GM23338 (cell line): Measurements from ENCODE around the gene SLC4A9. TPM values are rescaled to one million over a fixed set of nuclear protein-coding genes. Genes with fewer than 3 reads are reported as not detected.

ENCODE experiments used
- ATAC-seq: fragments of 200-7000 bp; cut with Tn5 transposase; 3 replicates; pipeline ENCODE4 v1.9.1; 2020
- DNase-seq: peaks from one replicate; pipeline ENCODE4 v3.0.0-alpha.2; 2015; ENCODE audit warnings: low spot score
- H2AFZ ChIP-seq: fragments of 200-600 bp; sonication (generic); 2 replicates; pipeline ENCODE4 v1.8.0; 2016; ENCODE audit warnings: antibody characterized with exemption, mild to moderate bottlenecking, moderate library complexity
- H3F3A ChIP-seq: fragments of 200-600 bp; sonication (generic); replicated peaks from 2 replicates; pipeline ENCODE4 v1.8.0; 2017; ENCODE audit warnings: antibody characterized with exemption, mixed run types, low read depth
- H3K27ac ChIP-seq: fragments of 200-600 bp; sonication (generic); 2 replicates; pipeline ENCODE4 v1.6.1; 2016; ENCODE audit warnings: low read depth
- H3K27me3 ChIP-seq: fragments of 200-600 bp; sonication (generic); 2 replicates; pipeline ENCODE4 v1.8.0; 2016; ENCODE audit warnings: mild to moderate bottlenecking, mixed run types, moderate library complexity; ENCODE audit not compliant: insufficient read depth
- H3K36me3 ChIP-seq: fragments of 200-600 bp; sonication (generic); 2 replicates; pipeline ENCODE4 v1.8.0; 2016; ENCODE audit warnings: mild to moderate bottlenecking; ENCODE audit not compliant: insufficient read depth
- H3K4me1 ChIP-seq: fragments of 200-600 bp; sonication (generic); 2 replicates; pipeline ENCODE4 v1.8.0; 2016; ENCODE audit warnings: mild to moderate bottlenecking, moderate library complexity; ENCODE audit not compliant: insufficient read depth
- H3K4me2 ChIP-seq: fragments of 200-600 bp; sonication (generic); 2 replicates; pipeline ENCODE4 v1.7.1; 2017; ENCODE audit warnings: mixed run types
- H3K4me3 ChIP-seq: fragments of 200-600 bp; sonication (generic); 2 replicates; pipeline ENCODE4 v1.6.1; 2016; ENCODE audit warnings: mixed run types
- H3K79me2 ChIP-seq: fragments of 200-600 bp; sonication (generic); replicated peaks from 2 replicates; pipeline ENCODE4 v1.8.0; 2017; ENCODE audit warnings: mild to moderate bottlenecking; ENCODE audit not compliant: insufficient read depth
- H3K9me2 ChIP-seq: fragments of 200-600 bp; sonication (generic); 2 replicates; pipeline ENCODE4 v1.8.0; 2017; ENCODE audit not compliant: insufficient read depth
- H4K20me1 ChIP-seq: fragments of 200-600 bp; sonication (generic); replicated peaks from 2 replicates; pipeline ENCODE4 v1.8.0; 2017; ENCODE audit warnings: mild to moderate bottlenecking; ENCODE audit not compliant: insufficient read depth
- H3K27ac Mint-ChIP-seq: 2 replicates; pipeline ENCODE4 v1.8.0; 2020; ENCODE audit warnings: inconsistent platforms, mild to moderate bottlenecking, moderate library complexity, mixed read lengths
- H3K27me3 Mint-ChIP-seq: 3 replicates; pipeline ENCODE4 v1.8.0; 2022; ENCODE audit warnings: low read depth, mild to moderate bottlenecking, moderate library complexity, mixed read lengths, inconsistent platforms; ENCODE audit not compliant: insufficient read depth, poor library complexity
- H3K36me3 Mint-ChIP-seq: 3 replicates; pipeline ENCODE4 v1.8.0; 2021; ENCODE audit warnings: low read depth, mild to moderate bottlenecking, inconsistent platforms, moderate library complexity, mixed read lengths
- H3K4me1 Mint-ChIP-seq: 3 replicates; pipeline ENCODE4 v1.8.0; 2020; ENCODE audit warnings: mild to moderate bottlenecking, inconsistent platforms, mixed read lengths
- H3K4me3 Mint-ChIP-seq: 3 replicates; pipeline ENCODE4 v1.8.0; 2021; ENCODE audit warnings: moderate library complexity, mild to moderate bottlenecking, inconsistent platforms, mixed read lengths
- H3K9me3 Mint-ChIP-seq: 3 replicates; pipeline ENCODE4 v1.8.0; 2020; ENCODE audit warnings: moderate library complexity, mild to moderate bottlenecking, inconsistent platforms, mixed read lengths
- EZH2 ChIP-seq: fragments of 200-600 bp; sonication (generic); IDR thresholded peaks from one replicate; pipeline ENCODE4 v1.8.0; 2017; ENCODE audit warnings: antibody characterized with exemption, mild to moderate bottlenecking, low read depth; ENCODE audit not compliant: unreplicated experiment
- EZH2phosphoT487 ChIP-seq: fragments of 200-600 bp; sonication (generic); IDR thresholded peaks from one replicate; pipeline ENCODE4 v1.8.1; 2018; ENCODE audit warnings: antibody characterized with exemption; ENCODE audit not compliant: unreplicated experiment
- NANOG ChIP-seq: IDR thresholded peaks from 2 replicates; pipeline ENCODE4 v1.6.1; 2016; ENCODE audit warnings: antibody characterized with exemption, borderline replicate concordance
- POLR2AphosphoS5 ChIP-seq: IDR thresholded peaks from 2 replicates; pipeline ENCODE4 v1.6.1; 2016; ENCODE audit warnings: antibody characterized with exemption, low read depth
- ZNF331 ChIP-seq: fragments of 250-450 bp; sonication (Bioruptor Pico); IDR thresholded peaks from 2 replicates; pipeline ENCODE4 v1.5.0; 2020; ENCODE audit warnings: low read depth, mild to moderate bottlenecking, moderate library complexity
- polyA plus RNA-seq: library from polyadenylated mRNA; unstranded; fragments of >200 nt; fragmentation: Nextera tagmentation; extraction: Ambion mirVana; gene quantifications from 2 replicates; pipeline ENCODE4 v1.2.1, GENCODE V29; 2016
- total RNA-seq: library from RNA; depleted of rRNA; stranded (reverse); fragments of >200 nt; shearing (Covaris generic); gene quantifications from 2 replicates; pipeline ENCODE4 v1.2.3, GENCODE V29; 2014
- TF ChIP-seq, protein P1 (sequence below): fragments of 250-450 bp; sonication (Bioruptor Pico); IDR thresholded peaks from 2 replicates; pipeline ENCODE4 v1.5.0; 2020; ENCODE audit warnings: mild to moderate bottlenecking, moderate library complexity
- TF ChIP-seq, protein P2 (sequence below): IDR thresholded peaks from one replicate; pipeline ENCODE4 v1.6.1; 2018; ENCODE audit warnings: antibody characterized with exemption; ENCODE audit not compliant: unreplicated experiment
- TF ChIP-seq, protein P3 (sequence below): IDR thresholded peaks from 2 replicates; pipeline ENCODE4 v1.6.1; 2016; ENCODE audit warnings: antibody characterized with exemption
- TF ChIP-seq, protein P4 (sequence below), 2 experiments: fragments of 200-600 bp in 1 of 2; sonication (generic) in 1 of 2; conservative IDR thresholded peaks; 2 replicates each; pipeline versions ENCODE4 v1.5.1 to v1.6.1; 2016 to 2017; ENCODE audit warnings: antibody characterized with exemption in 2 of 2, low read depth in 2 of 2, mild to moderate bottlenecking in 2 of 2, moderate library complexity in 1 of 2

The SLC4A9 gene
- total and polyA plus RNA-seq, 2 experiments from 2014 or later = 0.08 TPM; not detected in 1

DNA sequence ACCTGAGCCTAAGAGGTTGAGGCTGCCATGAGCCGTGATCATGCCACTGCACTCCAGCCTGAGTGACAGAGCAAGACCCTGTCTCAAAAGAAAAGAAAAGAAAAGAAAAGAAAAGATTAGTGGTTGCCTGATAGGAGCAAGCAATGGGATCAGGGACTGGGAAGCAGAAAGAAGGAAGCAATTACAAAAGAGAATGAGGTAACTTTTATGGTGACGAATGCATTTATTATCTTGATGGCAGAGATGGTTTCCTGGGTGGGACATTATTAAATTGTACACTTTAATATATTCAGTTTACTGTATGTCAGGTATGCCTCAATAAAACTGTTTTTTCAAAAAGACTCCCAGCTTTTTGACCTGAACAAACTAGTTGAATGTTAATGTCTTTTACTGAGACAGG, 49.6 kb upstream of the SLC4A9 start (continued):
- TF ChIP-seq, protein P1, sequence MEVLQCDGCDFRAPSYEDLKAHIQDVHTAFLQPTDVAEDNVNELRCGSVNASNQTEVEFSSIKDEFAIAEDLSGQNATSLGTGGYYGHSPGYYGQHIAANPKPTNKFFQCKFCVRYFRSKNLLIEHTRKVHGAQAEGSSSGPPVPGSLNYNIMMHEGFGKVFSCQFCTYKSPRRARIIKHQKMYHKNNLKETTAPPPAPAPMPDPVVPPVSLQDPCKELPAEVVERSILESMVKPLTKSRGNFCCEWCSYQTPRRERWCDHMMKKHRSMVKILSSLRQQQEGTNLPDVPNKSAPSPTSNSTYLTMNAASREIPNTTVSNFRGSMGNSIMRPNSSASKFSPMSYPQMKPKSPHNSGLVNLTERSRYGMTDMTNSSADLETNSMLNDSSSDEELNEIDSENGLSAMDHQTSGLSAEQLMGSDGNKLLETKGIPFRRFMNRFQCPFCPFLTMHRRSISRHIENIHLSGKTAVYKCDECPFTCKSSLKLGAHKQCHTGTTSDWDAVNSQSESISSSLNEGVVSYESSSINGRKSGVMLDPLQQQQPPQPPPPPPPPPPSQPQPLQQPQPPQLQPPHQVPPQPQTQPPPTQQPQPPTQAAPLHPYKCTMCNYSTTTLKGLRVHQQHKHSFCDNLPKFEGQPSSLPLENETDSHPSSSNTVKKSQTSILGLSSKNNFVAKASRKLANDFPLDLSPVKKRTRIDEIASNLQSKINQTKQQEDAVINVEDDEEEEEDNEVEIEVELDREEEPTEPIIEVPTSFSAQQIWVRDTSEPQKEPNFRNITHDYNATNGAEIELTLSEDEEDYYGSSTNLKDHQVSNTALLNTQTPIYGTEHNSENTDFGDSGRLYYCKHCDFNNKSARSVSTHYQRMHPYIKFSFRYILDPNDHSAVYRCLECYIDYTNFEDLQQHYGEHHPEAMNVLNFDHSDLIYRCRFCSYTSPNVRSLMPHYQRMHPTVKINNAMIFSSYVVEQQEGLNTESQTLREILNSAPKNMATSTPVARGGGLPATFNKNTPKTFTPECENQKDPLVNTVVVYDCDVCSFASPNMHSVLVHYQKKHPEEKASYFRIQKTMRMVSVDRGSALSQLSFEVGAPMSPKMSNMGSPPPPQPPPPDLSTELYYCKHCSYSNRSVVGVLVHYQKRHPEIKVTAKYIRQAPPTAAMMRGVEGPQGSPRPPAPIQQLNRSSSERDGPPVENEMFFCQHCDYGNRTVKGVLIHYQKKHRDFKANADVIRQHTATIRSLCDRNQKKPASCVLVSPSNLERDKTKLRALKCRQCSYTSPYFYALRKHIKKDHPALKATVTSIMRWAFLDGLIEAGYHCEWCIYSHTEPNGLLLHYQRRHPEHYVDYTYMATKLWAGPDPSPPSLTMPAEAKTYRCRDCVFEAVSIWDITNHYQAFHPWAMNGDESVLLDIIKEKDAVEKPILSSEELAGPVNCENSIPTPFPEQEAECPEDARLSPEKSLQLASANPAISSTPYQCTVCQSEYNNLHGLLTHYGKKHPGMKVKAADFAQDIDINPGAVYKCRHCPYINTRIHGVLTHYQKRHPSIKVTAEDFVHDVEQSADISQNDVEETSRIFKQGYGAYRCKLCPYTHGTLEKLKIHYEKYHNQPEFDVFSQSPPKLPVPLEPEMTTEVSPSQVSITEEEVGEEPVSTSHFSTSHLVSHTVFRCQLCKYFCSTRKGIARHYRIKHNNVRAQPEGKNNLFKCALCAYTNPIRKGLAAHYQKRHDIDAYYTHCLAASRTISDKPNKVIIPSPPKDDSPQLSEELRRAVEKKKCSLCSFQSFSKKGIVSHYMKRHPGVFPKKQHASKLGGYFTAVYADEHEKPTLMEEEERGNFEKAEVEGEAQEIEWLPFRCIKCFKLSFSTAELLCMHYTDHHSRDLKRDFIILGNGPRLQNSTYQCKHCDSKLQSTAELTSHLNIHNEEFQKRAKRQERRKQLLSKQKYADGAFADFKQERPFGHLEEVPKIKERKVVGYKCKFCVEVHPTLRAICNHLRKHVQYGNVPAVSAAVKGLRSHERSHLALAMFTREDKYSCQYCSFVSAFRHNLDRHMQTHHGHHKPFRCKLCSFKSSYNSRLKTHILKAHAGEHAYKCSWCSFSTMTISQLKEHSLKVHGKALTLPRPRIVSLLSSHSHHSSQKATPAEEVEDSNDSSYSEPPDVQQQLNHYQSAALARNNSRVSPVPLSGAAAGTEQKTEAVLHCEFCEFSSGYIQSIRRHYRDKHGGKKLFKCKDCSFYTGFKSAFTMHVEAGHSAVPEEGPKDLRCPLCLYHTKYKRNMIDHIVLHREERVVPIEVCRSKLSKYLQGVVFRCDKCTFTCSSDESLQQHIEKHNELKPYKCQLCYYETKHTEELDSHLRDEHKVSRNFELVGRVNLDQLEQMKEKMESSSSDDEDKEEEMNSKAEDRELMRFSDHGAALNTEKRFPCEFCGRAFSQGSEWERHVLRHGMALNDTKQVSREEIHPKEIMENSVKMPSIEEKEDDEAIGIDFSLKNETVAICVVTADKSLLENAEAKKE (CRISPR knock-in tag) = no peak
- no peak for TF ChIP-seq POLR2AphosphoS5

DNA sequence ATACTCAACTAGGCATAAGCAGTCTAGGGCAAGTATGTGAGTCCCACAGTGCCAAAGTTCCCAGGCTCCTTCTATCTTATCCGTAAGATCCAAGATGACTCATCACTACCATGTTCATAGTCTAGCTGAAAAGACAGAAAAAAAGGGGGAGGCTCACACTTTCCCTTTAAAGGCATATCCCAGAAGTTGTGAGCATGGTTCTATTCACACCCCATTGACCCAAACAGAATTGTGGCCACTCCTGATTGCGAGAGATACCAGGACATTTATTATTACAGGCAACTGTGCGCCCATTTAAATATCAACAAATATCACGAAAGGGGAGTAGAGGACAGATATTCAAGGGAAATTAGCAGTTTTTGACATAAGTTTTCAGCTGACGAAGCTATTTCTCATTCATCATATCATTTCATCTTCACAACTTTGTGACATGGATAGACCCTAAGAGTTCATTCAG, 49.0 kb upstream of the SLC4A9 start:
- Histone ChIP-seq H3K4me2 (no peak overlapping the region), H3K36me3 (no peaks in the 10 kb centered on the region), H2AFZ (peak overlapping the region; percentile 15; the same call in 1 of the 2 replicates), H3K4me3 (no peak overlapping the region), H3K9me2 (peaks cover 4% of the 10 kb centered on the region; the same call in 1 of the 2 replicates), H3K27ac (no peak overlapping the region), H3K79me2 (no peaks in the 10 kb centered on the region), H3K27me3 (no peaks in the 10 kb centered on the region), H4K20me1 (no peaks in the 10 kb centered on the region), H3F3A (no peaks in the 10 kb centered on the region), H3K4me1 (0 out of 2 replicates have a peak, but pooled peaks cover 11% of the 10 kb centered on the region)
- Mint-ChIP-seq H3K9me3 (no peaks in the 10 kb centered on the region), H3K4me3 (no peak overlapping the region), H3K27ac (no peak overlapping the region), H3K36me3 (no peaks in the 10 kb centered on the region), H3K4me1 (peaks cover 16% of the 10 kb centered on the region), H3K27me3 (peaks cover 4% of the 10 kb centered on the region)
- ATAC-seq (no peak), DNase-seq (no peak)
- TF ChIP-seq NANOG (no peak), ZNF331 (CRISPR knock-in tag) (no peak), EZH2phosphoT487 (no peak), POLR2AphosphoS5 (no peak), EZH2 (no peak)
- TF ChIP-seq, protein P2, sequence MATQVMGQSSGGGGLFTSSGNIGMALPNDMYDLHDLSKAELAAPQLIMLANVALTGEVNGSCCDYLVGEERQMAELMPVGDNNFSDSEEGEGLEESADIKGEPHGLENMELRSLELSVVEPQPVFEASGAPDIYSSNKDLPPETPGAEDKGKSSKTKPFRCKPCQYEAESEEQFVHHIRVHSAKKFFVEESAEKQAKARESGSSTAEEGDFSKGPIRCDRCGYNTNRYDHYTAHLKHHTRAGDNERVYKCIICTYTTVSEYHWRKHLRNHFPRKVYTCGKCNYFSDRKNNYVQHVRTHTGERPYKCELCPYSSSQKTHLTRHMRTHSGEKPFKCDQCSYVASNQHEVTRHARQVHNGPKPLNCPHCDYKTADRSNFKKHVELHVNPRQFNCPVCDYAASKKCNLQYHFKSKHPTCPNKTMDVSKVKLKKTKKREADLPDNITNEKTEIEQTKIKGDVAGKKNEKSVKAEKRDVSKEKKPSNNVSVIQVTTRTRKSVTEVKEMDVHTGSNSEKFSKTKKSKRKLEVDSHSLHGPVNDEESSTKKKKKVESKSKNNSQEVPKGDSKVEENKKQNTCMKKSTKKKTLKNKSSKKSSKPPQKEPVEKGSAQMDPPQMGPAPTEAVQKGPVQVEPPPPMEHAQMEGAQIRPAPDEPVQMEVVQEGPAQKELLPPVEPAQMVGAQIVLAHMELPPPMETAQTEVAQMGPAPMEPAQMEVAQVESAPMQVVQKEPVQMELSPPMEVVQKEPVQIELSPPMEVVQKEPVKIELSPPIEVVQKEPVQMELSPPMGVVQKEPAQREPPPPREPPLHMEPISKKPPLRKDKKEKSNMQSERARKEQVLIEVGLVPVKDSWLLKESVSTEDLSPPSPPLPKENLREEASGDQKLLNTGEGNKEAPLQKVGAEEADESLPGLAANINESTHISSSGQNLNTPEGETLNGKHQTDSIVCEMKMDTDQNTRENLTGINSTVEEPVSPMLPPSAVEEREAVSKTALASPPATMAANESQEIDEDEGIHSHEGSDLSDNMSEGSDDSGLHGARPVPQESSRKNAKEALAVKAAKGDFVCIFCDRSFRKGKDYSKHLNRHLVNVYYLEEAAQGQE = no peak
- TF ChIP-seq, protein P3, sequence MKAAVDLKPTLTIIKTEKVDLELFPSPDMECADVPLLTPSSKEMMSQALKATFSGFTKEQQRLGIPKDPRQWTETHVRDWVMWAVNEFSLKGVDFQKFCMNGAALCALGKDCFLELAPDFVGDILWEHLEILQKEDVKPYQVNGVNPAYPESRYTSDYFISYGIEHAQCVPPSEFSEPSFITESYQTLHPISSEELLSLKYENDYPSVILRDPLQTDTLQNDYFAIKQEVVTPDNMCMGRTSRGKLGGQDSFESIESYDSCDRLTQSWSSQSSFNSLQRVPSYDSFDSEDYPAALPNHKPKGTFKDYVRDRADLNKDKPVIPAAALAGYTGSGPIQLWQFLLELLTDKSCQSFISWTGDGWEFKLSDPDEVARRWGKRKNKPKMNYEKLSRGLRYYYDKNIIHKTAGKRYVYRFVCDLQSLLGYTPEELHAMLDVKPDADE = no peak
- TF ChIP-seq, protein P4, sequence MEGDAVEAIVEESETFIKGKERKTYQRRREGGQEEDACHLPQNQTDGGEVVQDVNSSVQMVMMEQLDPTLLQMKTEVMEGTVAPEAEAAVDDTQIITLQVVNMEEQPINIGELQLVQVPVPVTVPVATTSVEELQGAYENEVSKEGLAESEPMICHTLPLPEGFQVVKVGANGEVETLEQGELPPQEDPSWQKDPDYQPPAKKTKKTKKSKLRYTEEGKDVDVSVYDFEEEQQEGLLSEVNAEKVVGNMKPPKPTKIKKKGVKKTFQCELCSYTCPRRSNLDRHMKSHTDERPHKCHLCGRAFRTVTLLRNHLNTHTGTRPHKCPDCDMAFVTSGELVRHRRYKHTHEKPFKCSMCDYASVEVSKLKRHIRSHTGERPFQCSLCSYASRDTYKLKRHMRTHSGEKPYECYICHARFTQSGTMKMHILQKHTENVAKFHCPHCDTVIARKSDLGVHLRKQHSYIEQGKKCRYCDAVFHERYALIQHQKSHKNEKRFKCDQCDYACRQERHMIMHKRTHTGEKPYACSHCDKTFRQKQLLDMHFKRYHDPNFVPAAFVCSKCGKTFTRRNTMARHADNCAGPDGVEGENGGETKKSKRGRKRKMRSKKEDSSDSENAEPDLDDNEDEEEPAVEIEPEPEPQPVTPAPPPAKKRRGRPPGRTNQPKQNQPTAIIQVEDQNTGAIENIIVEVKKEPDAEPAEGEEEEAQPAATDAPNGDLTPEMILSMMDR (conservative IDR thresholded peaks at IDR 0.05; ENCODE audit: low read depth in 2 of 2) = no peak
